ENCODE measurements around the gene PRKCE. TPM values are rescaled to one million over a fixed set of nuclear protein-coding genes. Genes with fewer than 3 reads are reported as not detected.

Gene PRKCE
- total RNA-seq, 5 donors from 2014 or later (not counting 1 experiment from before 2014, with no cell fraction given) = 16.5 to 29.8 (median 23.4) TPM

- DNase-seq = no peak
- Mint-ChIP-seq H3K27me3 (no peaks in the 10 kb centered on the region), H3K9me3 (no peaks in the 10 kb centered on the region), H3K4me1 (peaks cover 0 to 4% (median 0%) of the 10 kb centered on the region in 3 donors), H3K4me3 (no peak overlapping the region), H3K27ac (no peak overlapping the region), H3K36me3 (no peaks in the 10 kb centered on the region)
- ATAC-seq (replicated peaks in 1 of 4) = no peak
- Histone ChIP-seq H3K4me1 (ENCODE audit: control insufficient read depth in 1 of 2, extremely low read depth in 1 of 2, insufficient read depth in 2 of 2, low read length in 2 of 2) (no peaks in the 10 kb centered on the region), H3K36me3 (ENCODE audit: control insufficient read depth in 2 of 2, extremely low read depth in 1 of 2, insufficient read depth in 1 of 2, low read length in 1 of 2) (no peaks in the 10 kb centered on the region), H3K9me3 (no peaks in the 10 kb centered on the region), H3K4me3 (ENCODE audit: control insufficient read depth in 1 of 2, extremely low read depth in 1 of 2, low read length in 1 of 2) (no peak overlapping the region), H3K27ac (ENCODE audit: low read length) (no peak overlapping the region), H3K27me3 (replicated peaks in 1 of 2; ENCODE audit: control insufficient read depth in 2 of 2, extremely low read depth in 1 of 2, insufficient read depth in 2 of 2, low read length in 1 of 2) (no peaks in the 10 kb centered on the region)
- POLR2A ChIA-PET = no interaction called here
- 100% methylated on average over 1 of the region's 5 CpGs for WGBS (ENCODE audit: insufficient coverage)
- CTCF ChIA-PET = no interaction called here
Measured at GRCh38 chr2:45950606-45951005, 299.1 kb downstream of the PRKCE start.

DNA sequence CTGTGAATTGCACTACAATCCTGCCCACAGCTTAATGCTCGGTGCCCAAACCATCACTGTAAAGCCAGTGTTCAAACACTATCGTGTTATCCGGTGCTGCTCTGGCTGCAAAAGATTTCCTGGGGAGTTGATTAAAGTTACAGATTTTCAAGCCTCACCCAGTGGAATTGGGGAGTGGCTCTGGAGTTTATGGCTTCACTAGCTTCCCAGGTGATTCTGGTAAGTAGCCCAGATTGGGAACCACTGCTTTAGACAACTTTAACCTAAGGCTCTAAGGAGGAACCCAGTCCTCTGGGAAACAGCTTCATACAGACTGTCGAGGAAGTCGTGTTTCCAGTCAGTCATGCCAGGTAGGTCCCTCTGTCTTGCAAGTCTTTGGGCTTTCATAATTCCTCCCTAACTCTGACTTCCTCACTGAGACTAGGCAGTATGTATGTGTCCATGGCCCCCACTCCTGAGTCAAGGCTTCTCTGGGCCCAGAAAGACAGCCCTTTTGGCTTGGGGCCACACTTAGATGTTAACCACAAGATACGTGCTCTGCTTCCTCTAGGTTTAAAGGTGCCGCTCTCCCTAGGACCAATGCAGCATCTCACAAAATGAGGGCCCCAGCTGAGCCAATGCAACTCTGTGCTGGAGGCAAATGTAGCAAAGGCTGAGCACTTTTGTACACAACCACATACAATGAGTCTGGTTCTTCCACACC is 299.7 kb downstream of the PRKCE start:
- ATAC-seq (replicated peaks in 1 of 4) (no peak), DNase-seq (peak in 4 of 35 experiments; percentile 2 to 17 (median 6))
- no peak overlapping the region for H3K4me3 ChIP-seq (ENCODE audit: control insufficient read depth in 1 of 2, extremely low read depth in 1 of 2, low read length in 1 of 2)
- H3K9me3 Mint-ChIP-seq = no peaks in the 10 kb centered on the region
- H3K27ac ChIP-seq (ENCODE audit: low read length) = no peak overlapping the region
- no peaks in the 10 kb centered on the region for H3K4me1 ChIP-seq (ENCODE audit: control insufficient read depth in 1 of 2, extremely low read depth in 1 of 2, insufficient read depth in 2 of 2, low read length in 2 of 2)
- no peaks in the 10 kb centered on the region for H3K36me3 Mint-ChIP-seq
- WGBS (ENCODE audit: insufficient coverage) = 58% methylated on average over 4 of the region's 7 CpGs
- H3K4me1 Mint-ChIP-seq = peaks cover 0 to 4% (median 0%) of the 10 kb centered on the region in 3 donors
- no peak overlapping the region for H3K27ac Mint-ChIP-seq
- CTCF ChIA-PET = no interaction called here
- H3K27me3 ChIP-seq (replicated peaks in 1 of 2; ENCODE audit: control insufficient read depth in 2 of 2, extremely low read depth in 1 of 2, insufficient read depth in 2 of 2, low read length in 1 of 2) = no peaks in the 10 kb centered on the region
- H3K4me3 Mint-ChIP-seq = no peak overlapping the region
- no peaks in the 10 kb centered on the region for H3K9me3 ChIP-seq
- no peaks in the 10 kb centered on the region for H3K27me3 Mint-ChIP-seq
- no peaks in the 10 kb centered on the region for H3K36me3 ChIP-seq (ENCODE audit: control insufficient read depth in 2 of 2, extremely low read depth in 1 of 2, insufficient read depth in 1 of 2, low read length in 1 of 2)
- POLR2A ChIA-PET = no interaction called here

GRCh38 chr2:45952591-45952990 is 301.1 kb downstream of the PRKCE start:
- peaks cover 0 to 4% (median 0%) of the 10 kb centered on the region in 3 donors for H3K4me1 Mint-ChIP-seq
- Histone ChIP-seq H3K4me3 (ENCODE audit: control insufficient read depth in 1 of 2, extremely low read depth in 1 of 2, low read length in 1 of 2) (no peak overlapping the region), H3K9me3 (no peaks in the 10 kb centered on the region), H3K27ac (ENCODE audit: low read length) (no peak overlapping the region), H3K4me1 (ENCODE audit: control insufficient read depth in 1 of 2, extremely low read depth in 1 of 2, insufficient read depth in 2 of 2, low read length in 2 of 2) (no peaks in the 10 kb centered on the region), H3K27me3 (replicated peaks in 1 of 2; ENCODE audit: control insufficient read depth in 2 of 2, extremely low read depth in 1 of 2, insufficient read depth in 2 of 2, low read length in 1 of 2) (no peaks in the 10 kb centered on the region), H3K36me3 (ENCODE audit: control insufficient read depth in 2 of 2, extremely low read depth in 1 of 2, insufficient read depth in 1 of 2, low read length in 1 of 2) (no peaks in the 10 kb centered on the region)
- ChIA-PET CTCF (no interaction called here), POLR2A (no interaction called here)
- H3K27me3 Mint-ChIP-seq = no peaks in the 10 kb centered on the region
- DNase-seq (no peak), ATAC-seq (replicated peaks in 1 of 4) (no peak)
- H3K9me3 Mint-ChIP-seq = no peaks in the 10 kb centered on the region
- no CpG with 5 or more reads among the region's 4 CpGs for WGBS (ENCODE audit: insufficient coverage)
- H3K4me3 Mint-ChIP-seq = no peak overlapping the region
- no peak overlapping the region for H3K27ac Mint-ChIP-seq
- no peaks in the 10 kb centered on the region for H3K36me3 Mint-ChIP-seq

- 91% methylated on average over 10 of the region's 11 CpGs for WGBS (ENCODE audit: insufficient coverage)
Measured at GRCh38 chr2:45953376-45954027, 302.0 kb downstream of the PRKCE start.

DNA sequence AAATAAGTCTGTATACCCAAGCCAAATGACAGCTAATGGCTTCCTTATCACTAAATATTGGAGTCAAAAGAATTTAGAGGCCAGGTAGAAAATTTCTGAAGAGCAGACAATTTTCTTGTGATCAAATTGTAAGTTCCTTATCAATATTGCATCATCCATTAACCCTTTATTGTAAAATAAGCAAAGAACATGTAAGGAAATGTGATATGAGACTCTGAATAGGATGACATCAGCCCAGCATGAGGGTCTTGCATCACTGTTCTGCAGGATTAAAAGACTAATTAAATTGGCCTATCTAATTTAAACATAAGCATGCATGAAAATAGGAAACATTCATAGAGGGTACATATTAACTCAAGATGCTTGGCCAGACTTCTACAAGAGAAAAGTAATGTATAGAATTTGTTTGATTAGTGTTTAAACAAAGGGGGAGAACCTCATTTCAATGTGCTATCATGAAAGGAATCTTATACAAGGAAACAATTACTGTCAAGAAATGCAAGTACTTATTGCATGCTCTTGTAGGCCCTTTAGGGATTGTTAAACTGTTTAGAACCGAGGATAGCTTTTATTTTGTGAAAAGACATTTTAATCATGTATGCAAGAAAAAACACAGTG is 302.9 kb downstream of the PRKCE start:
- Mint-ChIP-seq H3K9me3 (no peaks in the 10 kb centered on the region), H3K27ac (no peak overlapping the region), H3K4me3 (no peak overlapping the region), H3K36me3 (no peaks in the 10 kb centered on the region), H3K4me1 (peaks cover 0 to 4% (median 0%) of the 10 kb centered on the region in 3 donors), H3K27me3 (no peaks in the 10 kb centered on the region)
- ATAC-seq (replicated peaks in 1 of 4) (no peak), DNase-seq (no peak)
- POLR2A ChIA-PET = no interaction called here
- H3K27ac ChIP-seq (ENCODE audit: low read length) = no peak overlapping the region
- no peak overlapping the region for H3K4me3 ChIP-seq (ENCODE audit: control insufficient read depth in 1 of 2, extremely low read depth in 1 of 2, low read length in 1 of 2)
- CTCF ChIA-PET = no interaction called here
- H3K4me1 ChIP-seq (ENCODE audit: control insufficient read depth in 1 of 2, extremely low read depth in 1 of 2, insufficient read depth in 2 of 2, low read length in 2 of 2) = no peaks in the 10 kb centered on the region
- no peaks in the 10 kb centered on the region for H3K36me3 ChIP-seq (ENCODE audit: control insufficient read depth in 2 of 2, extremely low read depth in 1 of 2, insufficient read depth in 1 of 2, low read length in 1 of 2)
- H3K27me3 ChIP-seq (replicated peaks in 1 of 2; ENCODE audit: control insufficient read depth in 2 of 2, extremely low read depth in 1 of 2, insufficient read depth in 2 of 2, low read length in 1 of 2) = no peaks in the 10 kb centered on the region
- WGBS (ENCODE audit: insufficient coverage) = no CpG with 5 or more reads among the region's 1 CpG
- no peaks in the 10 kb centered on the region for H3K9me3 ChIP-seq

More at GRCh38 chr2:45953376-45954027, 302.0 kb downstream of the PRKCE start:
- Histone ChIP-seq H3K4me1 (ENCODE audit: control insufficient read depth in 1 of 2, extremely low read depth in 1 of 2, insufficient read depth in 2 of 2, low read length in 2 of 2) (no peaks in the 10 kb centered on the region), H3K27me3 (replicated peaks in 1 of 2; ENCODE audit: control insufficient read depth in 2 of 2, extremely low read depth in 1 of 2, insufficient read depth in 2 of 2, low read length in 1 of 2) (no peaks in the 10 kb centered on the region), H3K9me3 (no peaks in the 10 kb centered on the region), H3K36me3 (ENCODE audit: control insufficient read depth in 2 of 2, extremely low read depth in 1 of 2, insufficient read depth in 1 of 2, low read length in 1 of 2) (no peaks in the 10 kb centered on the region), H3K4me3 (ENCODE audit: control insufficient read depth in 1 of 2, extremely low read depth in 1 of 2, low read length in 1 of 2) (no peak overlapping the region), H3K27ac (ENCODE audit: low read length) (no peak overlapping the region)
- no peaks in the 10 kb centered on the region for H3K9me3 Mint-ChIP-seq
- ChIA-PET POLR2A (no interaction called here), CTCF (no interaction called here)
- H3K27ac Mint-ChIP-seq = no peak overlapping the region
- ATAC-seq (replicated peaks in 1 of 4) (no peak), DNase-seq (no peak)
- peaks cover 0 to 4% (median 0%) of the 10 kb centered on the region in 3 donors for H3K4me1 Mint-ChIP-seq
- H3K36me3 Mint-ChIP-seq = no peaks in the 10 kb centered on the region
- no peak overlapping the region for H3K4me3 Mint-ChIP-seq
- H3K27me3 Mint-ChIP-seq = no peaks in the 10 kb centered on the region

DNA sequence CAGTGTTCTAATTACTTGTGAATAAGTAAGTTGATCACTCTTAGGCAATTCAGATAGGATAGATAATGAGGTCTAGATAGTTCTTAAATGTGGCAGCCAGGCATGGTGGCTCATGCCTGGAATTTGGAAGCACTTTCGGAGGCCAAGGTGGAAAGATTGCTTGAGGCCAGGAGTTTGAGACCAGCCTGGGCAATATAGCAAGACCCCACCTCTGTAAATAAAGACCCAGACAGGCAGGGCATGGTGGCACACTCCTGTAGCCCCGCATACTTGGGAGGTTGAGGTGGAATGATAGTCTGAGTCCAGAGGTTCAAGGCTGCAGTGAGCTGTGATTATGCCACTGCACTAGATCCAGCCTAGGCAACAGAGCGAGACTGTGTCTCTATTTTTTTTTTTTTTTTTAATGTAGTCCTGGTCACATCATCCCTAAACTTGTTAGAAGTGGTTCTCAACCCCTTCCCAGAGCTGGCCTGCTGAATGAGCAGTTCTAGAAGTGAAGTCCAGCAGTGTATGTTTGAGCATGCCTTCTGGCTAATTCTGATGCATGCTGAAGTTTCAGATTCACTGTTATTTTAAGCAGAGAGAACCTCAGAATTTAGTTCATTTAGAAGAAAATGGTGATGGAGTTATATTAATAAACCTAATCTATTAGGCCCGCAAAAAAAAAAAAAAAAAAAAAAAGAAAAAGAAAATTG is 306.2 kb downstream of the PRKCE start:
- DNase-seq (no peak), ATAC-seq (replicated peaks in 1 of 4) (no peak)
- Histone ChIP-seq H3K4me3 (ENCODE audit: control insufficient read depth in 1 of 2, extremely low read depth in 1 of 2, low read length in 1 of 2) (no peak overlapping the region), H3K27ac (ENCODE audit: low read length) (no peak overlapping the region), H3K4me1 (ENCODE audit: control insufficient read depth in 1 of 2, extremely low read depth in 1 of 2, insufficient read depth in 2 of 2, low read length in 2 of 2) (no peaks in the 10 kb centered on the region), H3K9me3 (no peaks in the 10 kb centered on the region), H3K36me3 (ENCODE audit: control insufficient read depth in 2 of 2, extremely low read depth in 1 of 2, insufficient read depth in 1 of 2, low read length in 1 of 2) (no peaks in the 10 kb centered on the region), H3K27me3 (replicated peaks in 1 of 2; ENCODE audit: control insufficient read depth in 2 of 2, extremely low read depth in 1 of 2, insufficient read depth in 2 of 2, low read length in 1 of 2) (no peaks in the 10 kb centered on the region)
- ChIA-PET POLR2A (no interaction called here), CTCF (interaction anchor here in 1 of 2 donors (0.6 kb wide), 1 partner anchor 264 kb away, joined by 5 read pairs; no protein-coding TSS in a partner anchor)
- Mint-ChIP-seq H3K4me3 (no peak overlapping the region), H3K4me1 (peaks cover 0 to 2% (median 0%) of the 10 kb centered on the region in 3 donors), H3K36me3 (no peaks in the 10 kb centered on the region), H3K27me3 (no peaks in the 10 kb centered on the region), H3K27ac (no peak overlapping the region), H3K9me3 (no peaks in the 10 kb centered on the region)
- no CpG with 5 or more reads among the region's 4 CpGs for WGBS (ENCODE audit: insufficient coverage)
